Astrocyte (in vitro differentiated cells and primary cell): Measurements from ENCODE around the gene UBR3.
"Not testable (repeated sequence)": the region's sequence is repeated elsewhere in the genome, so short reads cannot be mapped to it uniquely, and the experiment has no call there.

Source experiments
- EZH2 ChIP-seq: IDR thresholded peaks from 2 replicates; pipeline ENCODE4 v1.6.1; 2012; ENCODE audit warnings: mild to moderate bottlenecking, low read length, inconsistent platforms; ENCODE audit not compliant: insufficient read depth
- TF ChIP-seq, protein P1 (sequence below): IDR thresholded peaks from 2 replicates; pipeline ENCODE4 v1.5.1; 2011; ENCODE audit warnings: low read depth, mild to moderate bottlenecking, inconsistent platforms, low read length, moderate library complexity; ENCODE audit not compliant: insufficient read depth

DNA sequence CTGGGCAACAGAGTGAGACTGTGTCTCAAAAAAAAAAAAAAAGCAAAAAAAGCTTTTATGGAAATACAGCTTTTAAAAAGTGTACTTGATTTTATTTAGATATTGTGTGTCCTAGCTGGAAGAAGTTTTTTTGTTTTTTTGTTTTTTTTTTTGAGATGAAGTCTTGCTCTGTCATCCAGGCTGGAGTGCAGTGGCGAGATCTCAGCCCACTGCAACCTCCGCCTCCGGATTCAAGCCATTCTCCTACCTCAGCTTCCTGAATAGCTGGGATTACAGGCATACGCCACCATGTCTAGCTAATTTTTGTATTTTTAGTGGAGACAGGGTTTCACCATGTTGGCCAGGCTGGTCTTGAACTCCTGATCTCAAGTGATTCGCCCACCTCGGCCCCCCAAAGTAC, 39.0 kb downstream of the UBR3 start:
- TF ChIP-seq EZH2 = not testable (repeated sequence)
- TF ChIP-seq, protein P1, sequence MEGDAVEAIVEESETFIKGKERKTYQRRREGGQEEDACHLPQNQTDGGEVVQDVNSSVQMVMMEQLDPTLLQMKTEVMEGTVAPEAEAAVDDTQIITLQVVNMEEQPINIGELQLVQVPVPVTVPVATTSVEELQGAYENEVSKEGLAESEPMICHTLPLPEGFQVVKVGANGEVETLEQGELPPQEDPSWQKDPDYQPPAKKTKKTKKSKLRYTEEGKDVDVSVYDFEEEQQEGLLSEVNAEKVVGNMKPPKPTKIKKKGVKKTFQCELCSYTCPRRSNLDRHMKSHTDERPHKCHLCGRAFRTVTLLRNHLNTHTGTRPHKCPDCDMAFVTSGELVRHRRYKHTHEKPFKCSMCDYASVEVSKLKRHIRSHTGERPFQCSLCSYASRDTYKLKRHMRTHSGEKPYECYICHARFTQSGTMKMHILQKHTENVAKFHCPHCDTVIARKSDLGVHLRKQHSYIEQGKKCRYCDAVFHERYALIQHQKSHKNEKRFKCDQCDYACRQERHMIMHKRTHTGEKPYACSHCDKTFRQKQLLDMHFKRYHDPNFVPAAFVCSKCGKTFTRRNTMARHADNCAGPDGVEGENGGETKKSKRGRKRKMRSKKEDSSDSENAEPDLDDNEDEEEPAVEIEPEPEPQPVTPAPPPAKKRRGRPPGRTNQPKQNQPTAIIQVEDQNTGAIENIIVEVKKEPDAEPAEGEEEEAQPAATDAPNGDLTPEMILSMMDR = not testable (repeated sequence)
